Measurements from ENCODE around the gene TGFB1.

- TF ChIP-seq CTCF (IDR thresholded peaks at IDR 0.05 in 2 of 3, conservative IDR thresholded peaks at IDR 0.05 in 1 of 3; ENCODE audit: borderline replicate concordance in 1 of 3, insufficient read depth in 1 of 3, low read depth in 2 of 3, low read length in 2 of 3), result no peak
- no peak for TF ChIP-seq JUND (IDR thresholded peaks at IDR 0.05)
- TF ChIP-seq POLR2AphosphoS5 (IDR thresholded peaks at IDR 0.05; ENCODE audit: low read depth, low read length), result no peak
- TF ChIP-seq YY1 (IDR thresholded peaks at IDR 0.05; ENCODE audit: extremely low read depth, insufficient replicate concordance, low read depth, low read length), result no peak
- no peak for TF ChIP-seq EZH2phosphoT487 (IDR thresholded peaks at IDR 0.05; ENCODE audit: borderline replicate concordance)
- TF ChIP-seq POLR2A (IDR thresholded peaks at IDR 0.05; ENCODE audit: borderline replicate concordance, extremely low read depth, insufficient read depth, insufficient read length), result no peak
- no peak for TF ChIP-seq RAD21 (IDR thresholded peaks at IDR 0.05; ENCODE audit: low read depth)
- no peak for TF ChIP-seq ZNF274 (IDR thresholded peaks at IDR 0.05; ENCODE audit: low read depth, low read length)
Observed at GRCh38 chr19:41295499-41295898, 58.2 kb downstream of the TGFB1 start.
